ENCODE data around the gene FAM47E.

The FAM47E gene

GRCh38 chr4:76308548-76308947, 57.0 kb downstream of the FAM47E start:
- Histone ChIP-seq H4K20me1 (ENCODE audit: insufficient read depth, low read length) (no peaks in the 10 kb centered on the region), H2AFZ (ENCODE audit: low read depth, low read length) (no peak overlapping the region), H3K4me3 (ENCODE audit: low read length) (no peak overlapping the region), H3K27me3 (ENCODE audit: low read depth, low read length) (0 out of 2 replicates have a peak, but pooled peaks cover 4% of the 10 kb centered on the region), H3K4me2 (ENCODE audit: low read length) (no peak overlapping the region), H3K4me1 (ENCODE audit: low read length) (0 out of 2 replicates have a peak, but pooled peaks cover 8% of the 10 kb centered on the region), H3K79me2 (ENCODE audit: low read length) (no peaks in the 10 kb centered on the region), H3K36me3 (replicated peaks; ENCODE audit: low read depth, low read length) (no peaks in the 10 kb centered on the region), H3K9me3 (ENCODE audit: insufficient read depth, low read length) (no peaks in the 10 kb centered on the region), H3K9ac (ENCODE audit: low read length) (no peak overlapping the region), H3K27ac (ENCODE audit: low read length) (no peak overlapping the region)
- TF ChIP-seq CTCF (IDR thresholded peaks at IDR 0.05; ENCODE audit: low read depth, low read length) (no peak), EZH2phosphoT487 (IDR thresholded peaks at IDR 0.05; ENCODE audit: low read depth) (no peak)

GRCh38 chr4:76309939-76310550, 58.5 kb downstream of the FAM47E start:
- Histone ChIP-seq H3K27ac (ENCODE audit: low read length) (no peak overlapping the region), H3K27me3 (ENCODE audit: low read depth, low read length) (0 out of 2 replicates have a peak, but pooled peaks cover 4% of the 10 kb centered on the region), H3K9me3 (ENCODE audit: insufficient read depth, low read length) (no peaks in the 10 kb centered on the region), H3K4me3 (ENCODE audit: low read length) (no peak overlapping the region), H3K4me2 (ENCODE audit: low read length) (no peak overlapping the region), H3K4me1 (ENCODE audit: low read length) (0 out of 2 replicates have a peak, but pooled peaks cover 8% of the 10 kb centered on the region), H3K79me2 (ENCODE audit: low read length) (no peaks in the 10 kb centered on the region), H2AFZ (ENCODE audit: low read depth, low read length) (no peak overlapping the region), H3K36me3 (replicated peaks; ENCODE audit: low read depth, low read length) (no peaks in the 10 kb centered on the region), H3K9ac (ENCODE audit: low read length) (no peak overlapping the region), H4K20me1 (ENCODE audit: insufficient read depth, low read length) (no peaks in the 10 kb centered on the region)
- TF ChIP-seq CTCF (IDR thresholded peaks at IDR 0.05; ENCODE audit: low read depth, low read length) (no peak), EZH2phosphoT487 (IDR thresholded peaks at IDR 0.05; ENCODE audit: low read depth) (no peak)

- Histone ChIP-seq H3K79me2 (ENCODE audit: low read length) (no peaks in the 10 kb centered on the region), H3K4me1 (ENCODE audit: low read length) (0 out of 2 replicates have a peak, but pooled peaks cover 8% of the 10 kb centered on the region), H3K9me3 (ENCODE audit: insufficient read depth, low read length) (peaks cover 2% of the 10 kb centered on the region; the same call in 1 of the 2 replicates), H2AFZ (ENCODE audit: low read depth, low read length) (no peak overlapping the region), H3K27ac (ENCODE audit: low read length) (no peak overlapping the region), H3K9ac (ENCODE audit: low read length) (no peak overlapping the region), H3K27me3 (ENCODE audit: low read depth, low read length) (0 out of 2 replicates have a peak, but pooled peaks cover 4% of the 10 kb centered on the region), H3K36me3 (replicated peaks; ENCODE audit: low read depth, low read length) (peaks cover 2% of the 10 kb centered on the region), H3K4me3 (ENCODE audit: low read length) (no peak overlapping the region), H4K20me1 (ENCODE audit: insufficient read depth, low read length) (no peaks in the 10 kb centered on the region), H3K4me2 (ENCODE audit: low read length) (no peak overlapping the region)
- no peak for TF ChIP-seq EZH2phosphoT487 (IDR thresholded peaks at IDR 0.05; ENCODE audit: low read depth)
- no peak for TF ChIP-seq CTCF (IDR thresholded peaks at IDR 0.05; ENCODE audit: low read depth, low read length)
These were observed 59.2 kb downstream of the FAM47E start for GRCh38 chr4:76310683-76311082.

DNA sequence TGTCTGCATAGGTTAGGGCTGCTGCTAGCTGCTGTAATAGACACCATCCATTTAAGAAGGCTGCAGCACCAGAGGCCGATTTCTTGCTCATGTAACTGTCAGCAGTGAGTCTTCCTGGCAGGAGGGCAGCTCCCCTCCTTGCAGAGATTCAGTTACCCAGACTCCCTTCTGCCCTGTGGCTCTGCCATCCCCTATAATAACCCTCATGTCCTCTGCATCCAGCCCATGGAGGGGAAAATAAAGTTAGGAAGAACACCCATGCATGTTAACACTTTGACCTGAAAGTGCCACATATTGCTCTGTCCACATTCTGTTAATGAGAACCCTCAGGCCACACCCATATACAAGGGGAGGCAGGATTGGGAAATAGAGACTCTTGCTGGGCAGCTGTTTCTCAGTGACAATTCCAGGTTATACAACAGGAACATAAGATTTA, 60.4 kb downstream of the FAM47E start:
- no peaks in the 10 kb centered on the region for H3K79me2 ChIP-seq (ENCODE audit: low read length)
- H3K4me2 ChIP-seq (ENCODE audit: low read length) = no peak overlapping the region
- 0 out of 2 replicates have a peak, but pooled peaks cover 8% of the 10 kb centered on the region for H3K4me1 ChIP-seq (ENCODE audit: low read length)
- no peak overlapping the region for H3K9ac ChIP-seq (ENCODE audit: low read length)
- no peak overlapping the region for H3K27ac ChIP-seq (ENCODE audit: low read length)
- H3K4me3 ChIP-seq (ENCODE audit: low read length) = no peak overlapping the region
- TF ChIP-seq CTCF (IDR thresholded peaks at IDR 0.05; ENCODE audit: low read depth, low read length) (no peak), EZH2phosphoT487 (IDR thresholded peaks at IDR 0.05; ENCODE audit: low read depth) (no peak)
- H3K36me3 ChIP-seq (replicated peaks; ENCODE audit: low read depth, low read length) = peaks cover 4% of the 10 kb centered on the region
- H2AFZ ChIP-seq (ENCODE audit: low read depth, low read length) = no peak overlapping the region
- 0 out of 2 replicates have a peak, but pooled peaks cover 4% of the 10 kb centered on the region for H3K27me3 ChIP-seq (ENCODE audit: low read depth, low read length)
- H3K9me3 ChIP-seq (ENCODE audit: insufficient read depth, low read length) = peaks cover 12% of the 10 kb centered on the region; the same call in 1 of the 2 replicates
- H4K20me1 ChIP-seq (ENCODE audit: insufficient read depth, low read length) = no peaks in the 10 kb centered on the region

All from OCI-LY3 (cell line).